HepG2 (cell line): ENCODE data around the gene FAM167B. TPM values are rescaled to one million over a fixed set of nuclear protein-coding genes. Genes with fewer than 3 reads are reported as not detected.

Source experiments
- ADNP ChIP-seq: sonication (generic); formaldehyde crosslinking; IDR thresholded peaks from 2 replicates; pipeline ENCODE4 v1.4.0; 2020; ENCODE audit warnings: missing genetic modification reagents
- AGO1 ChIP-seq: fragments of 200-400 bp; formaldehyde crosslinking; IDR thresholded peaks from 2 replicates; pipeline ENCODE4 v1.6.1; 2017; ENCODE audit warnings: mild to moderate bottlenecking, low read depth, low read length, moderate library complexity; ENCODE audit not compliant: poor library complexity, severe bottlenecking
- ATAD3A ChIP-seq: sonication (generic); formaldehyde crosslinking; IDR thresholded peaks from 2 replicates; pipeline ENCODE4 v1.4.0; 2020; ENCODE audit warnings: missing genetic modification reagents
- BCL6 ChIP-seq: IDR thresholded peaks from 2 replicates; pipeline ENCODE4 v1.6.1; 2016; ENCODE audit warnings: missing genetic modification reagents, missing compliant biosample characterization
- HOMEZ ChIP-seq: IDR thresholded peaks from 2 replicates; pipeline ENCODE4 v1.6.1; 2016; ENCODE audit warnings: low read depth
- HOXA7 ChIP-seq: sonication (generic); formaldehyde crosslinking; IDR thresholded peaks from 2 replicates; pipeline ENCODE4 v1.8.1; 2022; ENCODE audit warnings: mild to moderate bottlenecking, missing genetic modification reagents, moderate library complexity
- NBN ChIP-seq: fragments of 450-650 bp; conservative IDR thresholded peaks from 2 replicates; pipeline ENCODE4 v1.6.1; 2017
- NFIC ChIP-seq: IDR thresholded peaks from 2 replicates; pipeline ENCODE4 v1.6.1; 2012; ENCODE audit warnings: mild to moderate bottlenecking, low read length, inconsistent platforms
- ONECUT2 ChIP-seq: sonication (generic); formaldehyde crosslinking; IDR thresholded peaks from 2 replicates; pipeline ENCODE4 v1.4.0; 2020; ENCODE audit warnings: missing genetic modification reagents
- PHF8 ChIP-seq: sonication (generic); formaldehyde crosslinking; IDR thresholded peaks from 2 replicates; pipeline ENCODE4 v1.5.0; 2020; ENCODE audit warnings: missing genetic modification reagents
- RFXANK ChIP-seq: IDR thresholded peaks from 2 replicates; pipeline ENCODE4 v1.6.1; 2016
- SRSF1 ChIP-seq: fragments of 200-400 bp; formaldehyde crosslinking; optimal IDR thresholded peaks from 2 replicates; pipeline ENCODE3; 2017; ENCODE audit warnings: mild to moderate bottlenecking, low read depth, low read length, moderate library complexity
- TRAFD1 ChIP-seq: sonication (generic); formaldehyde crosslinking; IDR thresholded peaks from 2 replicates; pipeline ENCODE4 v1.5.1; 2020; ENCODE audit warnings: missing genetic modification reagents, mild to moderate bottlenecking, borderline replicate concordance
- ZNF331 ChIP-seq: sonication (generic); formaldehyde crosslinking; IDR thresholded peaks from 2 replicates; pipeline ENCODE4 v1.4.0; 2020; ENCODE audit warnings: missing genetic modification reagents
- ZNF407 ChIP-seq: sonication (generic); formaldehyde crosslinking; IDR thresholded peaks from one replicate; pipeline ENCODE4 v1.5.1; 2020; ENCODE audit warnings: mild to moderate bottlenecking, missing genetic modification reagents; ENCODE audit errors: not compliant biosample characterization
- ZNF468 ChIP-seq: sonication (generic); formaldehyde crosslinking; IDR thresholded peaks from 2 replicates; pipeline ENCODE4 v1.8.0; 2022; ENCODE audit warnings: mild to moderate bottlenecking, moderate library complexity, missing genetic modification reagents
- ZNF549 ChIP-seq: sonication (generic); formaldehyde crosslinking; IDR thresholded peaks from 2 replicates; pipeline ENCODE4 v1.5.0; 2020; ENCODE audit warnings: missing genetic modification reagents
- ZNF564 ChIP-seq: sonication (generic); formaldehyde crosslinking; IDR thresholded peaks from 2 replicates; pipeline ENCODE4 v1.8.1; 2023; ENCODE audit warnings: mild to moderate bottlenecking, missing genetic modification reagents
- polyA plus RNA-seq, 8 experiments: library from polyadenylated mRNA; depleted of rRNA in 3 of 8; stranded (reverse) in 7 of 8; unstranded in 1 of 8; fragments of >200 nt; fragmentation: Illumina TruSeq in 4 of 8; extraction: Trizol in 4 of 8; gene quantifications; 2 replicates each; pipeline versions ENCODE4 v1.2.1 to v1.2.3, GENCODE V29; 2011 to 2016; ENCODE audit warnings: low read depth in 4 of 8, missing spikeins in 1 of 8, mixed read lengths in 1 of 8; ENCODE audit not compliant: insufficient read depth in 1 of 8
- total RNA-seq, 5 experiments: library from RNA; depleted of rRNA; stranded (reverse); fragments of >200 nt; fragmentation: Illumina TruSeq; extraction: Trizol; gene quantifications; 2 replicates each; pipeline ENCODE4 v1.2.3, GENCODE V29; 2016; ENCODE audit warnings: low read depth in 1 of 5

FAM167B gene
- total and polyA plus RNA-seq, 2 of the 13 experiments (the other 11 are each of a cell fraction or from before 2014, with no cell fraction given), result 0.15 to 0.70 TPM

GRCh38 chr1:32205401-32206370 lies 41.3 kb upstream of the FAM167B start, which contains the start of gene IQCC (continued):
- no peak for TF ChIP-seq HOMEZ (CRISPR knock-in tag)
- no peak for TF ChIP-seq NBN
- no peak for TF ChIP-seq RFXANK (CRISPR knock-in tag)
- peak; percentile 59 for TF ChIP-seq AGO1
- TF ChIP-seq SRSF1, result peak; percentile 21
- no peak for TF ChIP-seq ZNF549 (CRISPR knock-in tag)
- TF ChIP-seq ZNF468, result no peak
- peak; percentile 70; the same call in 1 of the 2 replicates for TF ChIP-seq PHF8
- TF ChIP-seq BCL6 (CRISPR knock-in tag), result no peak
- 0 out of 2 replicates have a peak, but pooled peaks have one; percentile 51 for TF ChIP-seq HOXA7 (CRISPR knock-in tag)
- no peak for TF ChIP-seq ONECUT2
- no peak for TF ChIP-seq TRAFD1 (CRISPR knock-in tag)
- TF ChIP-seq ZNF331 (CRISPR knock-in tag), result no peak; the same call in 1 of the 2 replicates
- TF ChIP-seq ZNF407 (CRISPR knock-in tag), result no peak
- TF ChIP-seq ADNP (CRISPR knock-in tag), result no peak
- TF ChIP-seq ATAD3A, result no peak
- no peak for TF ChIP-seq ZNF564
- TF ChIP-seq NFIC, result no peak
